Skeletal muscle tissue (tissue), 4 donors: ENCODE data around the gene ABLIM1. TPM values are rescaled to one million over a fixed set of nuclear protein-coding genes. Genes with fewer than 3 reads are reported as not detected.

Experiments
- H3K27ac ChIP-seq: one replicate; pipeline ENCODE4 v1.7.0; 2013; ENCODE audit warnings: mild to moderate bottlenecking, low read depth, low read length, inconsistent platforms
- H3K27me3 ChIP-seq, 3 donors: one replicate each; pipeline ENCODE4 v1.7.0; 2013; ENCODE audit warnings: low read length in 3 of 3; ENCODE audit not compliant: control insufficient read depth in 3 of 3, insufficient read depth in 3 of 3
- H3K36me3 ChIP-seq, 3 donors: one replicate each; pipeline ENCODE4 v1.7.0; 2013; ENCODE audit warnings: low read length in 3 of 3; ENCODE audit not compliant: control insufficient read depth in 3 of 3, insufficient read depth in 3 of 3
- H3K4me1 ChIP-seq, 3 donors: one replicate each; pipeline ENCODE4 v1.7.0; 2013; ENCODE audit warnings: low read length in 3 of 3, mild to moderate bottlenecking in 3 of 3; ENCODE audit not compliant: control insufficient read depth in 3 of 3, insufficient read depth in 3 of 3
- H3K4me3 ChIP-seq, 3 donors: one replicate each; pipeline ENCODE4 v1.7.0; 2013; ENCODE audit warnings: low read length in 3 of 3
- H3K9ac ChIP-seq, 3 donors: one replicate each; pipeline ENCODE4 v1.7.0; 2013; ENCODE audit warnings: low read length in 3 of 3, mild to moderate bottlenecking in 3 of 3, moderate library complexity in 2 of 3, low read depth in 1 of 3
- H3K9me3 ChIP-seq, 3 donors: one replicate each; pipeline ENCODE4 v1.7.0; 2013; ENCODE audit warnings: low read length in 3 of 3; ENCODE audit not compliant: control insufficient read depth in 3 of 3
- total RNA-seq: library from RNA; depleted of rRNA; stranded (reverse); fragments of >200 nt; gene quantifications from one replicate; pipeline ENCODE4 v1.2.3, GENCODE V29; 2014
- donor health status: Osteomylitis.

The ABLIM1 gene
- total RNA-seq, 1 donor from 2014 or later, result 34.4 TPM

- Histone ChIP-seq H3K4me3 (no peak overlapping the region), H3K9ac (no peak overlapping the region), H3K36me3 (peaks cover 11 to 12% (median 11%) of the 10 kb centered on the region in 3 donors), H3K9me3 (no peaks in the 10 kb centered on the region), H3K27ac (no peak overlapping the region), H3K4me1 (no peaks in the 10 kb centered on the region), H3K27me3 (no peaks in the 10 kb centered on the region)
Measured at GRCh38 chr10:114432566-114433093, 225.4 kb downstream of the ABLIM1 start.

- Histone ChIP-seq H3K4me3 (no peak overlapping the region), H3K27ac (no peak overlapping the region), H3K36me3 (peaks cover 10 to 11% (median 10%) of the 10 kb centered on the region in 3 donors), H3K27me3 (no peaks in the 10 kb centered on the region), H3K9ac (no peak overlapping the region), H3K9me3 (no peaks in the 10 kb centered on the region), H3K4me1 (peaks cover 0 to 5% (median 0%) of the 10 kb centered on the region in 3 donors)
Measured at GRCh38 chr10:114431414-114432135, 226.5 kb downstream of the ABLIM1 start.

- H3K9me3 ChIP-seq, result no peaks in the 10 kb centered on the region
- H3K4me1 ChIP-seq, result peaks cover 0 to 5% (median 0%) of the 10 kb centered on the region in 3 donors
- no peak overlapping the region for H3K27ac ChIP-seq
- H3K27me3 ChIP-seq, result no peaks in the 10 kb centered on the region
- no peak overlapping the region for H3K4me3 ChIP-seq
- H3K36me3 ChIP-seq, result peaks cover 8 to 11% (median 10%) of the 10 kb centered on the region in 3 donors
- no peak overlapping the region for H3K9ac ChIP-seq
Measured at GRCh38 chr10:114430688-114431413, 227.2 kb downstream of the ABLIM1 start.

- Histone ChIP-seq H3K9ac (no peak overlapping the region), H3K27ac (no peak overlapping the region)
Measured at GRCh38 chr10:114429581-114430335, 228.3 kb downstream of the ABLIM1 start.

GRCh38 chr10:114427124-114427852 is 230.8 kb downstream of the ABLIM1 start:
- Histone ChIP-seq H3K27me3 (no peaks in the 10 kb centered on the region), H3K9me3 (no peaks in the 10 kb centered on the region), H3K36me3 (no peaks in the 10 kb centered on the region), H3K4me1 (peaks cover 0 to 5% (median 0%) of the 10 kb centered on the region in 3 donors), H3K27ac (no peak overlapping the region), H3K9ac (peak overlapping the region in 1 of 3 donors; percentile 4), H3K4me3 (no peak overlapping the region)

More at GRCh38 chr10:114429581-114430335, 228.3 kb downstream of the ABLIM1 start:
- Histone ChIP-seq H3K27me3 (no peaks in the 10 kb centered on the region), H3K4me1 (peaks cover 0 to 5% (median 0%) of the 10 kb centered on the region in 3 donors), H3K36me3 (peaks cover 4 to 8% (median 4%) of the 10 kb centered on the region in 3 donors), H3K4me3 (no peak overlapping the region), H3K9me3 (no peaks in the 10 kb centered on the region)

GRCh38 chr10:114426476-114426875 is 231.6 kb downstream of the ABLIM1 start:
- H3K4me3 ChIP-seq, result no peak overlapping the region
- H3K4me1 ChIP-seq, result peaks cover 0 to 5% (median 0%) of the 10 kb centered on the region in 3 donors
- no peak overlapping the region for H3K27ac ChIP-seq
- no peak overlapping the region for H3K9ac ChIP-seq
- no peaks in the 10 kb centered on the region for H3K27me3 ChIP-seq
- H3K36me3 ChIP-seq, result no peaks in the 10 kb centered on the region
- H3K9me3 ChIP-seq, result no peaks in the 10 kb centered on the region

- Histone ChIP-seq H3K9me3 (no peaks in the 10 kb centered on the region), H3K36me3 (no peaks in the 10 kb centered on the region), H3K4me1 (no peaks in the 10 kb centered on the region), H3K4me3 (no peak overlapping the region), H3K27me3 (no peaks in the 10 kb centered on the region), H3K9ac (no peak overlapping the region), H3K27ac (no peak overlapping the region)
Measured at GRCh38 chr10:114420811-114421485, 237.1 kb downstream of the ABLIM1 start.

- H3K9me3 ChIP-seq, result no peaks in the 10 kb centered on the region
- no peaks in the 10 kb centered on the region for H3K27me3 ChIP-seq
- H3K9ac ChIP-seq, result no peak overlapping the region
- no peak overlapping the region for H3K27ac ChIP-seq
- peaks cover 6% of the 10 kb centered on the region in 3 donors for H3K4me1 ChIP-seq
- no peak overlapping the region for H3K4me3 ChIP-seq
- H3K36me3 ChIP-seq, result no peaks in the 10 kb centered on the region
Measured at GRCh38 chr10:114418109-114418508, 240.0 kb downstream of the ABLIM1 start.
